HG03575 (cell line): Measurements from ENCODE around the gene TPSAB1.

Source experiments
- ATAC-seq: cut with Tn5 transposase; IDR thresholded peaks from one replicate; pipeline ENCODE4 v1.9.1; 2021; ENCODE audit not compliant: unreplicated experiment, insufficient number of reproducible peaks, low FRiP score; ENCODE audit errors: extremely low read depth

Gene TPSAB1

GRCh38 chr16:1291576-1291974, 51.1 kb downstream of the TPSAB1 start:
- no peak for ATAC-seq
